Astrocyte (in vitro differentiated cells and primary cell): ENCODE measurements around the gene SLC6A14. TPM values are rescaled to one million over a fixed set of nuclear protein-coding genes. Genes with fewer than 3 reads are reported as not detected.

Experiments
- DNase-seq: peaks from one replicate; pipeline ENCODE4 v3.0.0-alpha.2; 2010; ENCODE audit warnings: low read depth
- FAIRE-seq: peaks from 2 replicates; lab custom pipeline; 2011; peaks lifted over from hg19 to GRCh38; lab: Jason Lieb, UNC
- H2AFZ ChIP-seq: 2 replicates; pipeline ENCODE4 v1.6.0; 2012; ENCODE audit warnings: low read depth, low read length, inconsistent platforms
- H3K27ac ChIP-seq: 2 replicates; pipeline ENCODE4 v1.5.1; 2011; ENCODE audit warnings: low read depth, low read length, inconsistent platforms
- H3K27me3 ChIP-seq: 2 replicates; pipeline ENCODE4 v1.6.0; 2011; ENCODE audit warnings: low read length, inconsistent platforms; ENCODE audit not compliant: insufficient read depth
- H3K36me3 ChIP-seq: 2 replicates; pipeline ENCODE4 v1.5.1; 2011; ENCODE audit warnings: low read length, inconsistent platforms; ENCODE audit not compliant: insufficient read depth
- H3K4me1 ChIP-seq: 2 replicates; pipeline ENCODE4 v1.5.1; 2011; ENCODE audit warnings: low read length, inconsistent platforms; ENCODE audit not compliant: insufficient read depth
- H3K4me2 ChIP-seq: 2 replicates; pipeline ENCODE4 v1.6.0; 2012; ENCODE audit warnings: low read length, inconsistent platforms
- H3K4me3 ChIP-seq: 2 replicates; pipeline ENCODE4 v1.5.1; 2011; ENCODE audit warnings: low read depth, mild to moderate bottlenecking, low read length, inconsistent platforms; ENCODE audit not compliant: insufficient read depth
- H3K79me2 ChIP-seq: 2 replicates; pipeline ENCODE4 v1.6.0; 2012; ENCODE audit warnings: mild to moderate bottlenecking, low read length, inconsistent platforms; ENCODE audit not compliant: insufficient read depth
- H3K9ac ChIP-seq: 2 replicates; pipeline ENCODE4 v1.6.0; 2012; ENCODE audit warnings: mild to moderate bottlenecking, low read length, inconsistent platforms
- H3K9me3 ChIP-seq: 2 replicates; pipeline ENCODE4 v1.5.1; 2012; ENCODE audit warnings: low read depth, mild to moderate bottlenecking, low read length, inconsistent platforms; ENCODE audit not compliant: insufficient read depth
- H4K20me1 ChIP-seq: 2 replicates; pipeline ENCODE4 v1.6.0; 2012; ENCODE audit warnings: low read length, inconsistent platforms; ENCODE audit not compliant: insufficient read depth
- H3K27ac Mint-ChIP-seq: one replicate; pipeline ENCODE4 v1.8.0; 2021; ENCODE audit warnings: mild to moderate bottlenecking, mixed read lengths; ENCODE audit not compliant: unreplicated experiment
- H3K27me3 Mint-ChIP-seq: one replicate; pipeline ENCODE4 v1.8.0; 2021; ENCODE audit warnings: low read depth, mixed read lengths; ENCODE audit not compliant: unreplicated experiment
- H3K36me3 Mint-ChIP-seq: one replicate; pipeline ENCODE4 v1.8.0; 2021; ENCODE audit warnings: low read depth, mixed read lengths; ENCODE audit not compliant: unreplicated experiment
- H3K4me1 Mint-ChIP-seq: one replicate; pipeline ENCODE4 v1.8.0; 2021; ENCODE audit warnings: low read depth, mixed read lengths; ENCODE audit not compliant: unreplicated experiment
- H3K4me3 Mint-ChIP-seq: one replicate; pipeline ENCODE4 v1.8.0; 2021; ENCODE audit warnings: mild to moderate bottlenecking, moderate library complexity, mixed read lengths; ENCODE audit not compliant: unreplicated experiment
- H3K9me3 Mint-ChIP-seq: one replicate; pipeline ENCODE4 v1.8.0; 2021; ENCODE audit warnings: mild to moderate bottlenecking, mixed read lengths; ENCODE audit not compliant: unreplicated experiment
- EZH2 ChIP-seq: IDR thresholded peaks from 2 replicates; pipeline ENCODE4 v1.6.1; 2012; ENCODE audit warnings: mild to moderate bottlenecking, low read length, inconsistent platforms; ENCODE audit not compliant: insufficient read depth
- total RNA-seq: library from RNA; stranded (reverse); gene quantifications from 2 replicates; pipeline ENCODE4 v1.2.1, GENCODE V29; 2021
- TF ChIP-seq, protein P1 (sequence below): IDR thresholded peaks from 2 replicates; pipeline ENCODE4 v1.5.1; 2011; ENCODE audit warnings: low read depth, mild to moderate bottlenecking, inconsistent platforms, low read length, moderate library complexity; ENCODE audit not compliant: insufficient read depth

SLC6A14 gene
- total RNA-seq, 1 donor from 2014 or later, result not detected

DNA sequence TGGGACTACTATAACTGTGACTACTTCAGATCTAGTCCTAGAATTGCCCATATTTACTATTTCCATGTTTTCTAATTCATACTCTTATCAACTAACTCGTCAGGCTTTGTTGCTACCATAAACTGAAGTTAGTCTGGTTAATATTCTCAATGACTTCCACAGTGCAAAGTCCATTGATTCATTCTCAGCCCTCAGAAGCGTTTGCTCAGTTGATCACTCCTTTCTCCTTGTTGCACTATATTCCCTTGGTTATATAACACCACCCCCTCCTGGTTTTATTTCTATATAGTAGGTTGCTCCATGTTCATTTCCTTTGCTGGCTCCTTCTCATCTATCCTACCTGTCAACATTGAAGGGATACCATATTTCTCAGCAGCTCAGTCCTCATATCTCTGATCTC lies 27.2 kb upstream of the SLC6A14 start:
- no peak for DNase-seq
- no peak overlapping the region for H3K4me3 Mint-ChIP-seq
- H3K4me1 ChIP-seq, result no peaks in the 10 kb centered on the region
- H3K79me2 ChIP-seq, result no peaks in the 10 kb centered on the region
- no peak overlapping the region for H2AFZ ChIP-seq
- H4K20me1 ChIP-seq, result no peaks in the 10 kb centered on the region
- H3K4me1 Mint-ChIP-seq, result no peaks in the 10 kb centered on the region
- H3K27me3 Mint-ChIP-seq, result no peaks in the 10 kb centered on the region
- no peak for FAIRE-seq
- no peak overlapping the region for H3K27ac Mint-ChIP-seq
- H3K36me3 Mint-ChIP-seq, result no peaks in the 10 kb centered on the region
- no peaks in the 10 kb centered on the region for H3K36me3 ChIP-seq
- H3K9ac ChIP-seq, result no peak overlapping the region
- H3K27me3 ChIP-seq, result no peaks in the 10 kb centered on the region
- no peak overlapping the region for H3K4me2 ChIP-seq
- no peak overlapping the region for H3K27ac ChIP-seq
- H3K9me3 Mint-ChIP-seq, result peaks cover 4% of the 10 kb centered on the region
- TF ChIP-seq EZH2, result no peak
- TF ChIP-seq, protein P1, sequence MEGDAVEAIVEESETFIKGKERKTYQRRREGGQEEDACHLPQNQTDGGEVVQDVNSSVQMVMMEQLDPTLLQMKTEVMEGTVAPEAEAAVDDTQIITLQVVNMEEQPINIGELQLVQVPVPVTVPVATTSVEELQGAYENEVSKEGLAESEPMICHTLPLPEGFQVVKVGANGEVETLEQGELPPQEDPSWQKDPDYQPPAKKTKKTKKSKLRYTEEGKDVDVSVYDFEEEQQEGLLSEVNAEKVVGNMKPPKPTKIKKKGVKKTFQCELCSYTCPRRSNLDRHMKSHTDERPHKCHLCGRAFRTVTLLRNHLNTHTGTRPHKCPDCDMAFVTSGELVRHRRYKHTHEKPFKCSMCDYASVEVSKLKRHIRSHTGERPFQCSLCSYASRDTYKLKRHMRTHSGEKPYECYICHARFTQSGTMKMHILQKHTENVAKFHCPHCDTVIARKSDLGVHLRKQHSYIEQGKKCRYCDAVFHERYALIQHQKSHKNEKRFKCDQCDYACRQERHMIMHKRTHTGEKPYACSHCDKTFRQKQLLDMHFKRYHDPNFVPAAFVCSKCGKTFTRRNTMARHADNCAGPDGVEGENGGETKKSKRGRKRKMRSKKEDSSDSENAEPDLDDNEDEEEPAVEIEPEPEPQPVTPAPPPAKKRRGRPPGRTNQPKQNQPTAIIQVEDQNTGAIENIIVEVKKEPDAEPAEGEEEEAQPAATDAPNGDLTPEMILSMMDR, result no peak
- no peaks in the 10 kb centered on the region for H3K9me3 ChIP-seq
- no peak overlapping the region for H3K4me3 ChIP-seq

GRCh38 chrX:116413273-116413672 lies 23.1 kb upstream of the SLC6A14 start:
- no peak overlapping the region for H3K4me3 Mint-ChIP-seq
- no peak overlapping the region for H3K4me3 ChIP-seq
- H3K9me3 Mint-ChIP-seq, result peaks cover 4% of the 10 kb centered on the region
- no peaks in the 10 kb centered on the region for H3K4me1 Mint-ChIP-seq
- DNase-seq, result no peak
- H3K27me3 ChIP-seq, result no peaks in the 10 kb centered on the region
- peak; percentile 56 for FAIRE-seq
- no peaks in the 10 kb centered on the region for H3K9me3 ChIP-seq
- H4K20me1 ChIP-seq, result no peaks in the 10 kb centered on the region
- no peaks in the 10 kb centered on the region for H3K79me2 ChIP-seq
- H3K9ac ChIP-seq, result no peak overlapping the region
- no peak overlapping the region for H3K27ac ChIP-seq
- no peaks in the 10 kb centered on the region for H3K27me3 Mint-ChIP-seq
- no peak overlapping the region for H3K4me2 ChIP-seq
- no peak overlapping the region for H3K27ac Mint-ChIP-seq
- no peaks in the 10 kb centered on the region for H3K4me1 ChIP-seq
- H2AFZ ChIP-seq, result no peak overlapping the region
- TF ChIP-seq, protein P1, result no peak
- no peak for TF ChIP-seq EZH2
- no peaks in the 10 kb centered on the region for H3K36me3 ChIP-seq
- H3K36me3 Mint-ChIP-seq, result no peaks in the 10 kb centered on the region

- Histone ChIP-seq H3K36me3 (no peaks in the 10 kb centered on the region), H3K4me3 (no peak overlapping the region), H3K4me2 (no peak overlapping the region), H3K9me3 (no peaks in the 10 kb centered on the region), H3K79me2 (no peaks in the 10 kb centered on the region), H3K4me1 (no peaks in the 10 kb centered on the region), H3K9ac (no peak overlapping the region), H3K27me3 (no peaks in the 10 kb centered on the region), H3K27ac (no peak overlapping the region), H2AFZ (no peak overlapping the region), H4K20me1 (no peaks in the 10 kb centered on the region)
- TF ChIP-seq, protein P1, result no peak
- no peak for TF ChIP-seq EZH2
- FAIRE-seq (no peak), DNase-seq (no peak)
- Mint-ChIP-seq H3K9me3 (no peaks in the 10 kb centered on the region), H3K4me1 (no peaks in the 10 kb centered on the region), H3K27ac (no peak overlapping the region), H3K27me3 (no peaks in the 10 kb centered on the region), H3K4me3 (no peak overlapping the region), H3K36me3 (no peaks in the 10 kb centered on the region)
These were observed 19.2 kb upstream of the SLC6A14 start for GRCh38 chrX:116417214-116417613.
